ENCODE data around the gene CNN3. TPM values are rescaled to one million over a fixed set of nuclear protein-coding genes. Genes with fewer than 3 reads are reported as not detected.

Gene CNN3
- polyA plus RNA-seq, 2 of the 4 experiments (the other 2 are of a cell fraction), result 61.6 to 83.4 TPM

- no peak for DNase-seq (ENCODE audit: low read depth in 1 of 2, low spot score in 1 of 2)
- FAIRE-seq, result no peak
- ATAC-seq, result no peak
- ChIA-PET POLR2A (no interaction called here), CTCF (interaction anchor here (1.3 kb wide), 1 partner anchor 24 kb away, joined by 3 read pairs; no protein-coding TSS in a partner anchor)
- TF ChIP-seq HDAC2 (IDR thresholded peaks at IDR 0.05) (no peak), E2F6 (IDR thresholded peaks at IDR 0.05; ENCODE audit: borderline replicate concordance, low read depth) (no peak), NR3C1 (IDR thresholded peaks at IDR 0.05) (no peak), BCL3 (IDR thresholded peaks at IDR 0.05) (no peak), KDM1A (IDR thresholded peaks at IDR 0.05; ENCODE audit: low read depth) (no peak), RAD21 (conservative IDR thresholded peaks at IDR 0.05 in 1 of 2, IDR thresholded peaks at IDR 0.05 in 1 of 2) (no peak), ZSCAN20 (CRISPR knock-in tag; IDR thresholded peaks at IDR 0.05) (no peak), ELK1 (IDR thresholded peaks at IDR 0.05; ENCODE audit: low read depth, low read length) (no peak), HEYL (CRISPR knock-in tag; IDR thresholded peaks at IDR 0.05) (no peak), ZNF302 (CRISPR knock-in tag; IDR thresholded peaks at IDR 0.05) (no peak), ZC3H11A (IDR thresholded peaks at IDR 0.05) (no peak), HMGXB4 (CRISPR knock-in tag; IDR thresholded peaks at IDR 0.05; ENCODE audit: borderline replicate concordance) (no peak), MYC (IDR thresholded peaks at IDR 0.05; ENCODE audit: borderline replicate concordance, low read length) (no peak), HOXB13 (CRISPR knock-in tag; IDR thresholded peaks at IDR 0.05; ENCODE audit: low read depth) (no peak), RARB (CRISPR knock-in tag; IDR thresholded peaks at IDR 0.05) (no peak), USF2 (IDR thresholded peaks at IDR 0.05) (no peak), SMC3 (IDR thresholded peaks at IDR 0.05) (no peak), FOSB (CRISPR knock-in tag; IDR thresholded peaks at IDR 0.05) (no peak), CBX2 (IDR thresholded peaks at IDR 0.05; ENCODE audit: borderline replicate concordance, low read depth) (no peak)
- no peak overlapping the region for H3K4me2 ChIP-seq
- 88% methylated on average over 5 of the region's 5 CpGs for WGBS (ENCODE audit: missing lambda C conversion rate)
- H3K27ac ChIP-seq, result no peak overlapping the region
- H3K4me3 ChIP-seq, result no peak overlapping the region
- H3K9me3 ChIP-seq, result no peaks in the 10 kb centered on the region
- no peaks in the 10 kb centered on the region for H3K4me1 ChIP-seq
Observed at GRCh38 chr1:94878329-94878728, 48.6 kb downstream of the CNN3 start.

GRCh38 chr1:94876362-94876761 lies 50.5 kb downstream of the CNN3 start:
- no peak overlapping the region for H3K27ac ChIP-seq
- no peak for FAIRE-seq
- CTCF ChIA-PET, result interaction anchor here (1.0 kb wide), 2 partner anchors 22 to 165 kb away, joined by 3 to 5 read pairs; no protein-coding TSS in a partner anchor
- 91% methylated on average over 3 of the region's 3 CpGs for WGBS (ENCODE audit: missing lambda C conversion rate)
- no peak overlapping the region for H3K4me3 ChIP-seq
- POLR2A ChIA-PET, result no interaction called here
- no peak for DNase-seq (ENCODE audit: low read depth in 1 of 2, low spot score in 1 of 2)
- TF ChIP-seq POLR2AphosphoS2 (conservative IDR thresholded peaks at IDR 0.05; ENCODE audit: low read length) (no peak), MAX (IDR thresholded peaks at IDR 0.05) (no peak), HES2 (IDR thresholded peaks at IDR 0.05) (no peak), ZC3H11A (IDR thresholded peaks at IDR 0.05) (no peak), RFX5 (IDR thresholded peaks at IDR 0.05) (no peak), NR3C1 (IDR thresholded peaks at IDR 0.05) (no peak), HDAC2 (IDR thresholded peaks at IDR 0.05) (no peak), BHLHE40 (IDR thresholded peaks at IDR 0.05; ENCODE audit: low read depth, low read length) (no peak), NFE2L2 (conservative IDR thresholded peaks at IDR 0.05; ENCODE audit: low read length) (no peak), JUN (IDR thresholded peaks at IDR 0.05) (no peak), PBX3 (IDR thresholded peaks at IDR 0.05) (no peak), TFCP2L1 (CRISPR knock-in tag; IDR thresholded peaks at IDR 0.05) (no peak), JUNB (IDR thresholded peaks at IDR 0.05) (no peak)
- H3K4me1 ChIP-seq, result no peaks in the 10 kb centered on the region
- no peak overlapping the region for H3K4me2 ChIP-seq
- no peaks in the 10 kb centered on the region for H3K9me3 ChIP-seq
- ATAC-seq, result no peak

Measured in A549 (cell line).